Gastroesophageal sphincter (tissue), 4 donors: Measurements from ENCODE around the gene SYT15. TPM values are rescaled to one million over a fixed set of nuclear protein-coding genes. Genes with fewer than 3 reads are reported as not detected.

Experiments used
- ATAC-seq: fragments of 150-250 bp; one replicate; pipeline ENCODE4 v1.9.1; 2016; ENCODE audit warnings: mild to moderate bottlenecking, moderate library complexity
- H3K27ac ChIP-seq, 4 donors: fragments of 200-600 bp; sonication (generic) in 3 of 4; 1 replicate in 3 of 4; 2 replicates in 1 of 4; pipeline ENCODE4 v1.5.1; 2016 to 2019
- H3K27me3 ChIP-seq: fragments of 200-600 bp; sonication (generic); one replicate; pipeline ENCODE4 v1.5.1; 2019
- H3K36me3 ChIP-seq, 2 donors: fragments of 200-600 bp; sonication (generic); one replicate each; pipeline ENCODE4 v1.5.1; 2019; ENCODE audit warnings: control low read depth in 1 of 2
- H3K4me1 ChIP-seq, 3 donors: fragments of 200-600 bp; sonication (generic); 1 replicate in 2 of 3; 2 replicates in 1 of 3; pipeline ENCODE4 v1.5.1; 2016 to 2019; ENCODE audit warnings: control low read depth in 2 of 3
- H3K4me3 ChIP-seq, 2 donors: fragments of 200-600 bp; sonication (generic); one replicate each; pipeline ENCODE4 v1.5.1; 2019; ENCODE audit warnings: mild to moderate bottlenecking in 1 of 2, moderate library complexity in 1 of 2
- H3K9me3 ChIP-seq, 3 donors: fragments of 200-600 bp; sonication (generic); one replicate each; pipeline ENCODE4 v1.5.1; 2017 to 2019; ENCODE audit warnings: control low read depth in 2 of 3
- CTCF ChIP-seq, 4 experiments: fragments of 200-600 bp in 2 of 4; fragments of 450-650 bp in 2 of 4; sonication (generic) in 1 of 4; IDR thresholded peaks; one replicate each; pipeline ENCODE4 v1.5.1; 2017 to 2019; ENCODE audit warnings: antibody characterized with exemption in 4 of 4, mild to moderate bottlenecking in 2 of 4, moderate library complexity in 2 of 4
- EP300 ChIP-seq: sonication (generic); formaldehyde crosslinking; IDR thresholded peaks from one replicate; pipeline ENCODE4 v1.6.1; 2017; ENCODE audit warnings: antibody characterized with exemption, mild to moderate bottlenecking
- POLR2A ChIP-seq, 2 donors: fragments of 450-650 bp; IDR thresholded peaks; one replicate each; pipeline ENCODE4 v1.6.1; 2017; ENCODE audit warnings: antibody characterized with exemption in 2 of 2, mild to moderate bottlenecking in 2 of 2, moderate library complexity in 1 of 2
- POLR2AphosphoS5 ChIP-seq: sonication (generic); formaldehyde crosslinking; IDR thresholded peaks from one replicate; pipeline ENCODE4 v1.6.1; 2017; ENCODE audit warnings: antibody characterized with exemption
- WGBS, 2 donors: methylation state at CpG; one replicate each; pipeline ENCODE4 v1.1.5; 2018; ENCODE audit warnings: low coverage in 1 of 2; 5-methylcytosine and 5-hydroxymethylcytosine counted together
- total RNA-seq, 4 donors: library from RNA; depleted of rRNA; stranded (reverse); fragments of >200 nt; gene quantifications; one replicate each; pipeline ENCODE4 v1.1.0, GENCODE V29; 2016

The SYT15 gene
- total RNA-seq, 4 donors from 2014 or later: 1.9 to 11.2 (median 7.4) TPM

GRCh38 chr10:46547541-46548497 is 31.1 kb upstream of the SYT15 start:
- Histone ChIP-seq H3K4me1 (peaks cover 0 to 6% (median 0%) of the 10 kb centered on the region in 3 donors), H3K27me3 (peaks cover 15% of the 10 kb centered on the region), H3K4me3 (no peak overlapping the region), H3K9me3 (no peaks in the 10 kb centered on the region), H3K36me3 (no peaks in the 10 kb centered on the region), H3K27ac (no peak overlapping the region)
- no peak for TF ChIP-seq CTCF (IDR thresholded peaks at IDR 0.05)
- TF ChIP-seq EP300: no peak
- TF ChIP-seq POLR2AphosphoS5: no peak
- TF ChIP-seq POLR2A (IDR thresholded peaks at IDR 0.05): no peak
- no peak for ATAC-seq
- WGBS, 2 donors: 72 to 80% methylated on average over 9 to 10 of the region's 11 CpGs

GRCh38 chr10:46548498-46549090 is 30.3 kb upstream of the SYT15 start:
- no peak overlapping the region for H3K4me3 ChIP-seq
- no peak overlapping the region for H3K27ac ChIP-seq
- WGBS, 2 donors: 68 to 76% methylated on average over 5 to 7 of the region's 7 CpGs
- H3K27me3 ChIP-seq: peaks cover 22% of the 10 kb centered on the region
- no peak for ATAC-seq
- peaks cover 0 to 6% (median 0%) of the 10 kb centered on the region in 3 donors for H3K4me1 ChIP-seq
- TF ChIP-seq POLR2A (IDR thresholded peaks at IDR 0.05) (no peak), EP300 (no peak)
- no peaks in the 10 kb centered on the region for H3K9me3 ChIP-seq
- no peaks in the 10 kb centered on the region for H3K36me3 ChIP-seq

GRCh38 chr10:46549171-46550075 is 29.5 kb upstream of the SYT15 start:
- ATAC-seq: no peak
- 95 to 100% methylated on average over 2 to 7 of the region's 31 CpGs for WGBS, 2 donors
- H3K4me1 ChIP-seq: peaks cover 0 to 6% (median 0%) of the 10 kb centered on the region in 3 donors

DNA sequence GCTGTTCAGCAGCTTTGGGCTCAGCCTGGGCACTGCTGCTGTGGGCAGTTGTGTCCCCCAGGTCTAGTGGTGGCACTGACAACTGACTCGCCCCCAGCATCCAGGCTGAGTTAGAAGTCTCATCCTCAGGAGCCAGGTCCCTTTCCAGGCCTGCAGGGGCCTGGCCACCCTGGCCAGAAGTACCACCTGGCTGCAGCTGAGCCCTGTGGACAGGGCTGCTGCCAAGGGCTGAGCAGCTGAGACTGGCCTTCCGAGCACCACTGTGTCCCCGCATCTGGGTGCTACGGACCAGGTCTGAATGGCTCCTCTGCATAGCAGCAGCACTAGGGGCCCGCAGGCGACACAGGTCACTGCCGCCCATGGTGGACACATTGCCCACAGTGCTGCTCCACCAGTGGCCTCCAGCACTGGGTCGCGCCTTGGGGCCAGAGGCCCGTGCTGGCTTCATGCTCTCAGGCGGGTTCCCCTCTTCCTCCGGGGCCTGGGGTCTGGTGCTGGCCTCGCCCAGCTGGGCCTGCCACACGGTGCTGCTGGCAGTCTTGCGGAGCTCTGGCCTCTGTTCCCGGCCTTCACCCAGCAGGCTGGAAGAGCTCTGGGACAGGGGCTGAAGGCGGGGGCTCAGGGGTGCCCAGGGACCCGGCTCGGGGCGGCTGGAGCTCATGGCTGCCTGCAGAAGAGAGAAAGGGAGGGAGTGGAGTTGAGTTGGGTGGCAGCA is 28.7 kb upstream of the SYT15 start:
- peaks cover 39% of the 10 kb centered on the region for H3K27me3 ChIP-seq
- H3K27ac ChIP-seq: no peak overlapping the region
- H3K4me1 ChIP-seq: peaks cover 0 to under 1% (median 0%) of the 10 kb centered on the region in 3 donors
- TF ChIP-seq POLR2A (IDR thresholded peaks at IDR 0.05) (no peak), CTCF (IDR thresholded peaks at IDR 0.05) (no peak), POLR2AphosphoS5 (no peak), EP300 (no peak)
- no peak for ATAC-seq
- H3K9me3 ChIP-seq: no peaks in the 10 kb centered on the region
- no peaks in the 10 kb centered on the region for H3K36me3 ChIP-seq
- WGBS, 2 donors: 76 to 90% methylated on average over 6 to 8 of the region's 20 CpGs
- H3K4me3 ChIP-seq: no peak overlapping the region

More at GRCh38 chr10:46549171-46550075, 29.5 kb upstream of the SYT15 start:
- H3K27me3 ChIP-seq: peaks cover 31% of the 10 kb centered on the region
- H3K9me3 ChIP-seq: no peaks in the 10 kb centered on the region
- TF ChIP-seq POLR2A (IDR thresholded peaks at IDR 0.05) (no peak), EP300 (no peak), POLR2AphosphoS5 (no peak), CTCF (IDR thresholded peaks at IDR 0.05) (no peak)
- H3K36me3 ChIP-seq: no peaks in the 10 kb centered on the region
- H3K4me3 ChIP-seq: no peak overlapping the region
- no peak overlapping the region for H3K27ac ChIP-seq
